Activated B cell treated with CpG ODN at 0.5 μM for 24 hours (primary cell): ENCODE measurements around the gene C14orf180. TPM values are rescaled to one million over a fixed set of nuclear protein-coding genes. Genes with fewer than 3 reads are reported as not detected.

ENCODE experiments used
- ATAC-seq: fragments of 200-7000 bp; cut with Tn5 transposase; one replicate; pipeline ENCODE4 v1.10.0; 2021; ENCODE audit warnings: low read depth, mild to moderate bottlenecking, moderate library complexity
- CTCF ChIA-PET: fragments of 350-600 bp; sonication (Branson Sonifier 250); formaldehyde crosslinking; loops from one replicate; lab custom pipeline; 2021; ENCODE audit warnings: antibody characterized with exemption; lab: Charles Lee
- POLR2A ChIA-PET: fragments of 350-600 bp; sonication (Branson Sonifier 250); formaldehyde crosslinking; loops from one replicate; lab custom pipeline; 2021; ENCODE audit warnings: antibody characterized with exemption; lab: Charles Lee
- DNase-seq: peaks from one replicate; pipeline ENCODE4 v3.0.0; 2022
- H3K27ac Mint-ChIP-seq: one replicate; pipeline ENCODE4 v1.8.0; 2020; ENCODE audit warnings: mixed read lengths
- H3K27me3 Mint-ChIP-seq: one replicate; pipeline ENCODE4 v1.8.0; 2021; ENCODE audit warnings: mixed read lengths
- H3K36me3 Mint-ChIP-seq: one replicate; pipeline ENCODE4 v1.8.0; 2021; ENCODE audit warnings: low read depth, mixed read lengths
- H3K4me1 Mint-ChIP-seq: one replicate; pipeline ENCODE4 v1.8.0; 2021; ENCODE audit warnings: mixed read lengths
- H3K4me3 Mint-ChIP-seq: one replicate; pipeline ENCODE4 v1.8.0; 2020; ENCODE audit warnings: mild to moderate bottlenecking, mixed read lengths
- H3K9me3 Mint-ChIP-seq: one replicate; pipeline ENCODE4 v1.8.0; 2020; ENCODE audit warnings: mixed read lengths
- CTCF ChIP-seq: fragments of 200-600 bp; IDR thresholded peaks from one replicate; pipeline ENCODE4 v1.8.0; 2022; ENCODE audit warnings: antibody characterized with exemption, mild to moderate bottlenecking
- intact Hi-C: fragments of 100-400 bp; cut with micrococcal nuclease; formaldehyde crosslinking; loops from one replicate; pipeline ENCODE4 v1.15.1; 2024
- total RNA-seq: library from RNA; stranded (reverse); gene quantifications from 2 replicates; pipeline ENCODE4 v1.2.3, GENCODE V29; 2022

The C14orf180 gene
- total RNA-seq, 1 donor from 2014 or later: not detected

- ChIA-PET CTCF (no interaction called here), POLR2A (no interaction called here)
- DNase-seq (no peak), ATAC-seq (no peak)
- TF ChIP-seq CTCF: no peak
- peaks cover 2% of the 10 kb centered on the region for H3K27me3 Mint-ChIP-seq
- H3K4me1 Mint-ChIP-seq: peaks cover 2% of the 10 kb centered on the region
- H3K4me3 Mint-ChIP-seq: no peak overlapping the region
- intact Hi-C loops: no loop called here
- no peaks in the 10 kb centered on the region for H3K9me3 Mint-ChIP-seq
- H3K27ac Mint-ChIP-seq: no peak overlapping the region
- H3K36me3 Mint-ChIP-seq: no peaks in the 10 kb centered on the region
These were observed 42.5 kb upstream of the C14orf180 start for GRCh38 chr14:104536942-104537612.

GRCh38 chr14:104537613-104537988, 42.0 kb upstream of the C14orf180 start:
- Mint-ChIP-seq H3K27me3 (no peaks in the 10 kb centered on the region), H3K9me3 (no peaks in the 10 kb centered on the region), H3K4me1 (peaks cover 2% of the 10 kb centered on the region), H3K4me3 (no peak overlapping the region), H3K27ac (no peak overlapping the region), H3K36me3 (no peaks in the 10 kb centered on the region)
- TF ChIP-seq CTCF: no peak
- CTCF ChIA-PET: no interaction called here
- intact Hi-C loops: no loop called here
- DNase-seq (no peak), ATAC-seq (no peak)
- POLR2A ChIA-PET: no interaction called here

GRCh38 chr14:104541905-104542465, 37.6 kb upstream of the C14orf180 start:
- no peak for TF ChIP-seq CTCF
- ATAC-seq: no peak
- ChIA-PET POLR2A (no interaction called here), CTCF (no interaction called here)
- DNase-seq: no peak
- Mint-ChIP-seq H3K36me3 (no peaks in the 10 kb centered on the region), H3K27ac (no peak overlapping the region), H3K4me1 (peaks cover 2% of the 10 kb centered on the region), H3K27me3 (peaks cover 3% of the 10 kb centered on the region), H3K4me3 (no peak overlapping the region), H3K9me3 (no peaks in the 10 kb centered on the region)
- intact Hi-C loops: no loop called here

GRCh38 chr14:104542871-104543830, 36.4 kb upstream of the C14orf180 start:
- Mint-ChIP-seq H3K27me3 (peaks cover 3% of the 10 kb centered on the region), H3K4me1 (peaks cover 1% of the 10 kb centered on the region), H3K36me3 (no peaks in the 10 kb centered on the region), H3K27ac (no peak overlapping the region), H3K4me3 (no peak overlapping the region), H3K9me3 (no peaks in the 10 kb centered on the region)
- ATAC-seq (no peak), DNase-seq (no peak)
- POLR2A ChIA-PET: no interaction called here
- intact Hi-C loops: no loop called here
- CTCF ChIA-PET: no interaction called here
- no peak for TF ChIP-seq CTCF
